A549 (cell line): Measurements from ENCODE around the gene OR1B1. TPM values are rescaled to one million over a fixed set of nuclear protein-coding genes. Genes with fewer than 3 reads are reported as not detected.

Source experiments
- ATAC-seq, 2 experiments: fragments of 200-7000 bp in 1 of 2; fragments of >200 bp in 1 of 2; cut with Nextera tagmentation in 1 of 2; cut with Tn5 transposase in 1 of 2; 3 replicates each; pipeline versions ENCODE4 v1.8.0 to v1.9.1; 2018 to 2020; ENCODE audit warnings: mild to moderate bottlenecking in 1 of 2, moderate library complexity in 1 of 2
- CTCF ChIA-PET: fragments of 300-600 bp; sonication (Branson Sonifier 250); formaldehyde crosslinking; extraction: SDS; loops from one replicate; lab custom pipeline; 2021; ENCODE audit warnings: antibody characterized with exemption, inconsistent platforms; lab: Yijun Ruan, JAX
- POLR2A ChIA-PET: fragments of 350-600 bp; formaldehyde crosslinking; extraction: SDS; loops from one replicate; lab custom pipeline; 2021; ENCODE audit warnings: antibody characterized with exemption, inconsistent platforms; lab: Yijun Ruan, JAX
- DNase-seq, 2 experiments: peaks; one replicate each; pipeline versions ENCODE4 v3.0.0 to v3.0.0-alpha.2; 2011 to 2016; ENCODE audit warnings: low read depth in 1 of 2, low spot score in 1 of 2
- FAIRE-seq: peaks from 2 replicates; lab custom pipeline; 2011; peaks lifted over from hg19 to GRCh38; lab: Jason Lieb, UNC
- H3K27ac ChIP-seq, 2 experiments: fragments of >200 bp; sonication (Bioruptor Twin); formaldehyde crosslinking; 3 replicates each; pipeline ENCODE4 v1.5.1; 2016 to 2017
- H3K4me1 ChIP-seq: fragments of >200 bp; sonication (Bioruptor Twin); formaldehyde crosslinking; 3 replicates; pipeline ENCODE4 v1.6.1; 2016
- H3K4me2 ChIP-seq: fragments of >200 bp; sonication (Bioruptor Twin); formaldehyde crosslinking; 3 replicates; pipeline ENCODE4 v1.6.1; 2016
- H3K4me3 ChIP-seq: fragments of >200 bp; sonication (Bioruptor Twin); formaldehyde crosslinking; 3 replicates; pipeline ENCODE4 v1.5.1; 2016
- H3K9me3 ChIP-seq: fragments of >200 bp; sonication (Bioruptor Twin); formaldehyde crosslinking; 3 replicates; pipeline ENCODE4 v1.6.1; 2016
- BHLHE40 ChIP-seq: IDR thresholded peaks from 2 replicates; pipeline ENCODE4 v1.6.1; 2012; ENCODE audit warnings: low read depth, low read length, inconsistent platforms
- CHD2 ChIP-seq: fragments of 150-350 bp; IDR thresholded peaks from 2 replicates; pipeline ENCODE4 v1.6.1; 2014; ENCODE audit warnings: low read length; ENCODE audit not compliant: partially characterized antibody
- CHD4 ChIP-seq: fragments of 200-600 bp; sonication (generic); IDR thresholded peaks from 2 replicates; pipeline ENCODE4 v1.6.1; 2016; ENCODE audit warnings: antibody characterized with exemption, mild to moderate bottlenecking, borderline replicate concordance
- EHF ChIP-seq: fragments of 250-450 bp; sonication (Bioruptor Pico); IDR thresholded peaks from 2 replicates; pipeline ENCODE4 v1.5.0; 2020; ENCODE audit warnings: mild to moderate bottlenecking
- EHMT2 ChIP-seq: fragments of 200-600 bp; sonication (generic); IDR thresholded peaks from 2 replicates; pipeline ENCODE4 v1.6.1; 2016; ENCODE audit warnings: antibody characterized with exemption, low read depth, mild to moderate bottlenecking, moderate library complexity
- EP300 ChIP-seq, 2 experiments: fragments of >200 bp; sonication (Bioruptor Twin); formaldehyde crosslinking; IDR thresholded peaks; 2 replicates in 1 of 2; 3 replicates in 1 of 2; pipeline ENCODE4 v1.6.1; 2016 to 2017
- FOSB ChIP-seq: fragments of 250-450 bp; sonication (Bioruptor Pico); IDR thresholded peaks from 2 replicates; pipeline ENCODE4 v1.5.0; 2020; ENCODE audit warnings: mild to moderate bottlenecking, moderate library complexity
- HEYL ChIP-seq: fragments of 250-450 bp; sonication (Bioruptor Pico); IDR thresholded peaks from 2 replicates; pipeline ENCODE4 v1.8.0; 2021; ENCODE audit warnings: mild to moderate bottlenecking, moderate library complexity
- HOXB13 ChIP-seq: fragments of 250-450 bp; sonication (Bioruptor Pico); IDR thresholded peaks from 2 replicates; pipeline ENCODE4 v1.5.0; 2020; ENCODE audit warnings: low read depth, mild to moderate bottlenecking, moderate library complexity
- HOXB5 ChIP-seq: fragments of 250-450 bp; sonication (Bioruptor Pico); IDR thresholded peaks from 2 replicates; pipeline ENCODE4 v1.5.0; 2020; ENCODE audit warnings: mild to moderate bottlenecking, moderate library complexity
- KDM1A ChIP-seq: fragments of 200-600 bp; sonication (generic); IDR thresholded peaks from 2 replicates; pipeline ENCODE4 v1.6.1; 2016; ENCODE audit warnings: low read depth, mild to moderate bottlenecking
- RFX5 ChIP-seq: fragments of 450-650 bp; IDR thresholded peaks from 2 replicates; pipeline ENCODE4 v1.7.1; 2014; ENCODE audit warnings: antibody characterized with exemption, mild to moderate bottlenecking, moderate library complexity
- RNF2 ChIP-seq: fragments of 200-600 bp; sonication (generic); IDR thresholded peaks from 2 replicates; pipeline ENCODE4 v1.6.1; 2016; ENCODE audit warnings: low read depth, mild to moderate bottlenecking, antibody characterized with exemption, moderate library complexity, borderline replicate concordance
- TFCP2L1 ChIP-seq: fragments of 250-450 bp; sonication (Bioruptor Pico); IDR thresholded peaks from 2 replicates; pipeline ENCODE4 v1.5.0; 2021; ENCODE audit warnings: mild to moderate bottlenecking
- ZFP36 ChIP-seq: fragments of 450-650 bp; IDR thresholded peaks from 2 replicates; pipeline ENCODE4 v1.6.1; 2014; ENCODE audit warnings: borderline replicate concordance; ENCODE audit not compliant: partially characterized antibody
- ZNF302 ChIP-seq: fragments of 250-450 bp; sonication (Bioruptor Pico); IDR thresholded peaks from 2 replicates; pipeline ENCODE4 v1.9.0; 2021; ENCODE audit warnings: inconsistent platforms, mild to moderate bottlenecking, moderate library complexity
- ZSCAN20 ChIP-seq: fragments of 250-450 bp; sonication (Bioruptor Pico); IDR thresholded peaks from 2 replicates; pipeline ENCODE4 v1.8.0; 2022; ENCODE audit warnings: mild to moderate bottlenecking, moderate library complexity
- WGBS: methylation state at CpG from one replicate; pipeline ENCODE4 v1.1.6; 2017; ENCODE audit errors: missing lambda C conversion rate; 5-methylcytosine and 5-hydroxymethylcytosine counted together
- polyA plus RNA-seq, 4 experiments: library from polyadenylated mRNA; depleted of rRNA in 3 of 4; stranded (reverse); fragments of >200 nt; fragmentation: RNase III in 1 of 4; extraction: RNeasy Plus Mini Kit Qiagen cat#74134 plus additional on column Dnase treatment in 1 of 4; gene quantifications; 2 replicates in 3 of 4; 3 replicates in 1 of 4; pipeline ENCODE4 v1.2.3, GENCODE V29; 2011 to 2017
- TF ChIP-seq, protein P1 (sequence below): fragments of 250-450 bp; sonication (Bioruptor Pico); IDR thresholded peaks from 2 replicates; pipeline ENCODE4 v1.5.0; 2021; ENCODE audit warnings: mild to moderate bottlenecking, moderate library complexity, borderline replicate concordance
- TF ChIP-seq, protein P2 (sequence below): fragments of >200 bp; sonication (Bioruptor Twin); formaldehyde crosslinking; IDR thresholded peaks from 2 replicates; pipeline ENCODE4 v1.6.1; 2016
- TF ChIP-seq, protein P3 (sequence below): fragments of 200-600 bp; sonication (generic); IDR thresholded peaks from 2 replicates; pipeline ENCODE4 v1.6.1; 2016; ENCODE audit warnings: antibody characterized with exemption, mild to moderate bottlenecking, moderate library complexity

Gene OR1B1
- polyA plus RNA-seq, 2 of the 4 experiments (the other 2 are of a cell fraction) = not detected

DNA sequence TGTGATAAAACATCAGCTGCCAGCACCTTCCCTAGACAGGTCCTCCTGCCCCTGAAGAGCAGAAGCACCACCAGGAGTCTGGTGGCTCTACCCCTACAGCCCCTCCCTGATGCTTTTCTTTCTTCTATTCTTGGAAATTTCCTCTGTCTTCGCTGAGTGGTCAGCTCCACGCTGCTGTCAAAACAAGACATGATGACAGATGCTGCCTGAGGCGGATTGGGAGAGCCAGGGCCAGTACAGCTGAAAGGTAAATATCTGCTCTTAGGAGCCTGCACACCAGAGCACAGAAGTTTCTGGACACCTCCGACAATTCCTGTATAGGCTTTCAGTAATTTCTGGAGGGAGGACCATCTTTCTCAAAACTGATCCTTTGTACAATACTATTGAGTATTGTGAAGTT is 47.6 kb downstream of the OR1B1 start:
- H3K4me3 ChIP-seq = no peak overlapping the region
- TF ChIP-seq CHD2 = no peak
- TF ChIP-seq ZNF302 (CRISPR knock-in tag) = no peak
- TF ChIP-seq, protein P1, sequence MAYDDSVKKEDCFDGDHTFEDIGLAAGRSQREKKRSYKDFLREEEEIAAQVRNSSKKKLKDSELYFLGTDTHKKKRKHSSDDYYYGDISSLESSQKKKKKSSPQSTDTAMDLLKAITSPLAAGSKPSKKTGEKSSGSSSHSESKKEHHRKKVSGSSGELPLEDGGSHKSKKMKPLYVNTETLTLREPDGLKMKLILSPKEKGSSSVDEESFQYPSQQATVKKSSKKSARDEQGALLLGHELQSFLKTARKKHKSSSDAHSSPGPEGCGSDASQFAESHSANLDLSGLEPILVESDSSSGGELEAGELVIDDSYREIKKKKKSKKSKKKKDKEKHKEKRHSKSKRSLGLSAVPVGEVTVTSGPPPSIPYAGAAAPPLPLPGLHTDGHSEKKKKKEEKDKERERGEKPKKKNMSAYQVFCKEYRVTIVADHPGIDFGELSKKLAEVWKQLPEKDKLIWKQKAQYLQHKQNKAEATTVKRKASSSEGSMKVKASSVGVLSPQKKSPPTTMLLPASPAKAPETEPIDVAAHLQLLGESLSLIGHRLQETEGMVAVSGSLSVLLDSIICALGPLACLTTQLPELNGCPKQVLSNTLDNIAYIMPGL (CRISPR knock-in tag) = no peak
- TF ChIP-seq EHF (CRISPR knock-in tag) = no peak
- TF ChIP-seq HOXB13 (CRISPR knock-in tag) = no peak
- no peak for TF ChIP-seq HEYL (CRISPR knock-in tag)
- no peak for TF ChIP-seq HOXB5 (CRISPR knock-in tag)
- TF ChIP-seq, all 56 proteins: peak for 0
- ChIA-PET POLR2A (no interaction called here), CTCF (interaction anchor here (0.6 to 1.3 kb wide), 4 partner anchors 50 to 486 kb away, joined by 3 to 4 read pairs (median 3); partner anchors contain the start of gene OR1N2)
- DNase-seq (no peak), ATAC-seq (no peak), FAIRE-seq (no peak)
- H3K9me3 ChIP-seq = no peaks in the 10 kb centered on the region
- 20% methylated on average over 4 of the region's 4 CpGs for WGBS
- H3K4me1 ChIP-seq = no peaks in the 10 kb centered on the region
- H3K27ac ChIP-seq = no peak overlapping the region
- H3K4me2 ChIP-seq = no peak overlapping the region

DNA sequence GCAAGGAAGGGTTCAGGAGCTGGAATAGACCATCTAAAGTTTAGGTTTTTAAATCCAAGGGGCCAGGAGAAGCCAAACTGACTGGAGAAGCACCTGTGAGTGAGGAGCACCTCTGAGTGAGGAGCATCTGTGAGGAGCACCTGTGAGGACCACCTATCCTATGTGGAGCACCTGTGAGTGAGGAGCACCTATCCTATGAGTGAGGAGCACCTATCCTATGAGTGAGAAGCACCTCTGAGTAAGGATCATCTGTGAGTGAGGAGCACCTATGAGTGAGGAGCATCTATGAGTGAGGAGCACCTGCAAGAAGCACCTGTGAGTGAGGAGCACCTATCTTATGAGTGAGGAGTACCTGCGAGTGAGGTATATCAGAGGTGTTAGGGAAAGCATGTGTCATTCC is 50.8 kb downstream of the OR1B1 start:
- no peak for FAIRE-seq
- no peak for DNase-seq
- ChIA-PET CTCF (no interaction called here), POLR2A (no interaction called here)
- no peak overlapping the region for H3K4me2 ChIP-seq
- no peak for ATAC-seq
- H3K4me3 ChIP-seq = no peak overlapping the region
- H3K27ac ChIP-seq = no peak overlapping the region
- 10% methylated on average over 1 of the region's 1 CpG for WGBS
- no peaks in the 10 kb centered on the region for H3K9me3 ChIP-seq
- TF ChIP-seq ZFP36 (no peak), FOSB (CRISPR knock-in tag) (no peak), EHMT2 (no peak), RFX5 (no peak), EP300 (IDR thresholded peaks at IDR 0.05) (no peak), CHD4 (no peak), TFCP2L1 (CRISPR knock-in tag) (no peak), RNF2 (no peak), BHLHE40 (no peak), ZSCAN20 (CRISPR knock-in tag) (no peak), KDM1A (no peak)
- TF ChIP-seq, protein P1 (CRISPR knock-in tag) = no peak
- TF ChIP-seq, protein P2, sequence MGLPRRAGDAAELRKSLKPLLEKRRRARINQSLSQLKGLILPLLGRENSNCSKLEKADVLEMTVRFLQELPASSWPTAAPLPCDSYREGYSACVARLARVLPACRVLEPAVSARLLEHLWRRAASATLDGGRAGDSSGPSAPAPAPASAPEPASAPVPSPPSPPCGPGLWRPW = no peak
- TF ChIP-seq, protein P3, sequence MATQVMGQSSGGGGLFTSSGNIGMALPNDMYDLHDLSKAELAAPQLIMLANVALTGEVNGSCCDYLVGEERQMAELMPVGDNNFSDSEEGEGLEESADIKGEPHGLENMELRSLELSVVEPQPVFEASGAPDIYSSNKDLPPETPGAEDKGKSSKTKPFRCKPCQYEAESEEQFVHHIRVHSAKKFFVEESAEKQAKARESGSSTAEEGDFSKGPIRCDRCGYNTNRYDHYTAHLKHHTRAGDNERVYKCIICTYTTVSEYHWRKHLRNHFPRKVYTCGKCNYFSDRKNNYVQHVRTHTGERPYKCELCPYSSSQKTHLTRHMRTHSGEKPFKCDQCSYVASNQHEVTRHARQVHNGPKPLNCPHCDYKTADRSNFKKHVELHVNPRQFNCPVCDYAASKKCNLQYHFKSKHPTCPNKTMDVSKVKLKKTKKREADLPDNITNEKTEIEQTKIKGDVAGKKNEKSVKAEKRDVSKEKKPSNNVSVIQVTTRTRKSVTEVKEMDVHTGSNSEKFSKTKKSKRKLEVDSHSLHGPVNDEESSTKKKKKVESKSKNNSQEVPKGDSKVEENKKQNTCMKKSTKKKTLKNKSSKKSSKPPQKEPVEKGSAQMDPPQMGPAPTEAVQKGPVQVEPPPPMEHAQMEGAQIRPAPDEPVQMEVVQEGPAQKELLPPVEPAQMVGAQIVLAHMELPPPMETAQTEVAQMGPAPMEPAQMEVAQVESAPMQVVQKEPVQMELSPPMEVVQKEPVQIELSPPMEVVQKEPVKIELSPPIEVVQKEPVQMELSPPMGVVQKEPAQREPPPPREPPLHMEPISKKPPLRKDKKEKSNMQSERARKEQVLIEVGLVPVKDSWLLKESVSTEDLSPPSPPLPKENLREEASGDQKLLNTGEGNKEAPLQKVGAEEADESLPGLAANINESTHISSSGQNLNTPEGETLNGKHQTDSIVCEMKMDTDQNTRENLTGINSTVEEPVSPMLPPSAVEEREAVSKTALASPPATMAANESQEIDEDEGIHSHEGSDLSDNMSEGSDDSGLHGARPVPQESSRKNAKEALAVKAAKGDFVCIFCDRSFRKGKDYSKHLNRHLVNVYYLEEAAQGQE = no peak
- H3K4me1 ChIP-seq = no peaks in the 10 kb centered on the region
